ENCODE data around the gene SFXN3. TPM values are rescaled to one million over a fixed set of nuclear protein-coding genes. Genes with fewer than 3 reads are reported as not detected.

The SFXN3 gene
- total RNA-seq, 1 experiment from 2014 or later: 2.8 TPM

- Histone ChIP-seq H2AK5ac (ENCODE audit: insufficient read length, low read length) (no peak overlapping the region), H3K9ac (ENCODE audit: extremely low read depth, insufficient read length, low read length) (no peak overlapping the region), H3K79me1 (ENCODE audit: insufficient read depth, low read depth, low read length, poor library complexity, severe bottlenecking) (no peaks in the 10 kb centered on the region), H3K56ac (ENCODE audit: insufficient read length, low read depth, low read length) (no peak overlapping the region), H3K14ac (ENCODE audit: insufficient read depth, low read length) (no peak overlapping the region), H3K27me3 (ENCODE audit: insufficient read depth, low read length) (peaks cover 12% of the 10 kb centered on the region; the same call in 1 of the 2 replicates), H3K4me2 (ENCODE audit: insufficient read depth, insufficient read length, low read length) (no peak overlapping the region), H2BK12ac (ENCODE audit: insufficient read length, low read depth, low read length) (no peak overlapping the region), H3K23me2 (ENCODE audit: insufficient read length, low read depth, low read length, poor library complexity, severe bottlenecking) (peaks cover 6% of the 10 kb centered on the region), H4K91ac (ENCODE audit: insufficient read length, low read depth, low read length) (no peak overlapping the region), H3K9me3 (ENCODE audit: control insufficient read depth, low read depth, low read length) (no peaks in the 10 kb centered on the region), H4K20me1 (ENCODE audit: control insufficient read depth, insufficient read depth, insufficient read length) (no peaks in the 10 kb centered on the region), H3K4ac (ENCODE audit: low read depth, low read length) (no peak overlapping the region), H3K18ac (ENCODE audit: insufficient read length, low read depth, low read length) (no peak overlapping the region), H2BK120ac (ENCODE audit: low read depth, low read length, poor library complexity, severe bottlenecking) (no peak overlapping the region), H4K8ac (replicated peaks; ENCODE audit: insufficient read length, low read depth, low read length) (no peak overlapping the region), H3T11ph (ENCODE audit: low read length) (no peak overlapping the region), H3K23ac (ENCODE audit: insufficient read length, low read depth, low read length) (no peak overlapping the region), H4K5ac (ENCODE audit: insufficient read length, low read depth, low read length) (no peak overlapping the region), H2BK5ac (ENCODE audit: insufficient read length, low read length) (no peak overlapping the region), H2BK15ac (ENCODE audit: low read depth, low read length) (no peak overlapping the region), H3K4me1 (ENCODE audit: insufficient read depth, low read length) (no peaks in the 10 kb centered on the region), H2BK20ac (ENCODE audit: low read depth, low read length, poor library complexity, severe bottlenecking) (no peak overlapping the region), H3K79me2 (ENCODE audit: insufficient read depth, low read length) (no peaks in the 10 kb centered on the region), H2AFZ (ENCODE audit: low read length) (no peak overlapping the region), H3K27ac (ENCODE audit: insufficient read length, low read depth, low read length) (no peak overlapping the region)
- Mint-ChIP-seq H3K27me3 (ENCODE audit: low read depth) (peaks cover 47% of the 10 kb centered on the region), H3K4me3 (peak overlapping the region in 1 of 2 experiments; percentile 2; a peak in 1 of 5 replicates), H3K27ac (peak overlapping the region in 1 of 3 experiments; percentile 32; a peak in 2 of 7 replicates), H3K9me3 (no peaks in the 10 kb centered on the region; a peak in 1 of 5 replicates), H3K36me3 (ENCODE audit: insufficient read depth in 1 of 3, low read depth in 3 of 3) (no peaks in the 10 kb centered on the region), H3K4me1 (peaks cover 23 to 44% of the 10 kb centered on the region in 2 experiments)
- WGBS (ENCODE audit: extremely low coverage, insufficient read length, low lambda C conversion rate): no CpG with 5 or more reads among the region's 9 CpGs
- TF ChIP-seq CTCF (conservative IDR thresholded peaks at IDR 0.05): no peak
- no peak for DNase-seq
Measured at GRCh38 chr10:101013365-101013825, 17.6 kb upstream of the SFXN3 start.

All from H9 (cell line).